GM18520 (cell line): ENCODE data around the gene ADAMTS17.

Experiments used
- ATAC-seq: cut with Tn5 transposase; IDR thresholded peaks from one replicate; pipeline ENCODE4 v1.9.1; 2021; ENCODE audit not compliant: unreplicated experiment

Gene ADAMTS17

GRCh38 chr15:100310513-100311153 lies 31.1 kb downstream of the ADAMTS17 start:
- no peak for ATAC-seq

GRCh38 chr15:100310041-100310405 lies 31.8 kb downstream of the ADAMTS17 start:
- ATAC-seq = no peak

GRCh38 chr15:100309109-100310040 lies 32.4 kb downstream of the ADAMTS17 start:
- no peak for ATAC-seq

GRCh38 chr15:100308608-100309007 lies 33.2 kb downstream of the ADAMTS17 start:
- no peak for ATAC-seq

- no peak for ATAC-seq
Observed at GRCh38 chr15:100308213-100308600, 33.6 kb downstream of the ADAMTS17 start.

- no peak for ATAC-seq
Observed at GRCh38 chr15:100307241-100308212, 34.2 kb downstream of the ADAMTS17 start.

GRCh38 chr15:100306098-100306497 lies 35.7 kb downstream of the ADAMTS17 start:
- no peak for ATAC-seq

GRCh38 chr15:100301910-100302431 lies 39.8 kb downstream of the ADAMTS17 start:
- no peak for ATAC-seq

- ATAC-seq = no peak
Observed at GRCh38 chr15:100298257-100298656, 43.5 kb downstream of the ADAMTS17 start.

GRCh38 chr15:100297812-100298211 lies 44.0 kb downstream of the ADAMTS17 start:
- ATAC-seq = no peak

- ATAC-seq = no peak
Observed at GRCh38 chr15:100295939-100296565, 45.7 kb downstream of the ADAMTS17 start.

GRCh38 chr15:100292010-100292409 lies 49.8 kb downstream of the ADAMTS17 start:
- no peak for ATAC-seq

- ATAC-seq = no peak
Observed at GRCh38 chr15:100291106-100291505, 50.7 kb downstream of the ADAMTS17 start.

- no peak for ATAC-seq
Observed at GRCh38 chr15:100285641-100286295, 56.0 kb downstream of the ADAMTS17 start.

- ATAC-seq = no peak
Observed at GRCh38 chr15:100284701-100285100, 57.1 kb downstream of the ADAMTS17 start.

- no peak for ATAC-seq
Observed at GRCh38 chr15:100284191-100284590, 57.6 kb downstream of the ADAMTS17 start.

GRCh38 chr15:100281096-100281917 lies 60.5 kb downstream of the ADAMTS17 start:
- no peak for ATAC-seq

- ATAC-seq = no peak
Observed at GRCh38 chr15:100279849-100280248, 61.9 kb downstream of the ADAMTS17 start.

GRCh38 chr15:100279446-100279845 lies 62.3 kb downstream of the ADAMTS17 start:
- ATAC-seq = no peak
